Choroid plexus epithelial cell (primary cell): ENCODE data around the gene ABRAXAS1.
A peak's percentile ranks its signal among the peaks of the same experiment; 100 is the strongest.

Experiments used
- DNase-seq: peaks from one replicate; pipeline ENCODE4 v3.0.0-alpha.2; 2010; ENCODE audit warnings: low read depth
- H3K4me3 ChIP-seq: 2 replicates; pipeline ENCODE4 v1.5.1; 2011; ENCODE audit warnings: low read depth, mild to moderate bottlenecking, control low read depth, low read length, moderate library complexity
- CTCF ChIP-seq: conservative IDR thresholded peaks from 2 replicates; pipeline ENCODE4 v1.5.1; 2011; ENCODE audit warnings: low read depth, mild to moderate bottlenecking, control low read depth, inconsistent platforms, low read length, moderate library complexity

ABRAXAS1 gene

GRCh38 chr4:83417566-83417965, 67.3 kb downstream of the ABRAXAS1 start:
- no peak for DNase-seq

GRCh38 chr4:83413676-83414075, 71.2 kb downstream of the ABRAXAS1 start:
- no peak overlapping the region for H3K4me3 ChIP-seq
- peak; percentile 3 for DNase-seq

More at GRCh38 chr4:83417566-83417965, 67.3 kb downstream of the ABRAXAS1 start:
- no peak for TF ChIP-seq CTCF
- no peak overlapping the region for H3K4me3 ChIP-seq

More at GRCh38 chr4:83413676-83414075, 71.2 kb downstream of the ABRAXAS1 start:
- no peak for TF ChIP-seq CTCF
